ENCODE results near the gene ZBTB5.
"Not testable (repeated sequence)": the region's sequence is repeated elsewhere in the genome, so short reads cannot be mapped to it uniquely, and the experiment has no call there.

Gene ZBTB5

GRCh38 chr9:37465249-37466036 lies at the start of gene ZBTB5:
Gene ZBTB5 (minus strand): TSS chr9:37465450. CDS start chr9:37442551, 22,899 bp downstream.
- peak; percentile 94 to 99 for DNase-seq

GRCh38 chr9:37514999-37515398 lies 49.7 kb upstream of the ZBTB5 start:
- DNase-seq, result no peak

- DNase-seq, result not testable (repeated sequence)
These were observed 49.2 kb upstream of the ZBTB5 start for GRCh38 chr9:37514415-37514814.

- no peak for DNase-seq
These were observed 47.2 kb upstream of the ZBTB5 start for GRCh38 chr9:37512437-37512836.

GRCh38 chr9:37511016-37512010 lies 46.1 kb upstream of the ZBTB5 start:
- DNase-seq, result no peak

- DNase-seq, result not testable (repeated sequence)
These were observed 44.8 kb upstream of the ZBTB5 start for GRCh38 chr9:37510053-37510452.

GRCh38 chr9:37509536-37509935 lies 44.3 kb upstream of the ZBTB5 start:
- DNase-seq, result no peak

- DNase-seq, result no peak
These were observed 43.6 kb upstream of the ZBTB5 start for GRCh38 chr9:37508834-37509206.

- no peak for DNase-seq
These were observed 43.0 kb upstream of the ZBTB5 start for GRCh38 chr9:37508135-37508833.

GRCh38 chr9:37507566-37508134 lies 42.4 kb upstream of the ZBTB5 start:
- DNase-seq, result no peak

- DNase-seq, result no peak
These were observed 39.4 kb upstream of the ZBTB5 start for GRCh38 chr9:37504605-37505004.

GRCh38 chr9:37503736-37504135 lies 38.5 kb upstream of the ZBTB5 start:
- DNase-seq, result no peak

- no peak for DNase-seq
These were observed 36.8 kb upstream of the ZBTB5 start for GRCh38 chr9:37501957-37502596.

GRCh38 chr9:37499297-37499696 lies 34.0 kb upstream of the ZBTB5 start:
- no peak for DNase-seq

GRCh38 chr9:37498457-37498856 lies 33.2 kb upstream of the ZBTB5 start:
- no peak for DNase-seq

GRCh38 chr9:37497320-37497719 lies 32.1 kb upstream of the ZBTB5 start:
- DNase-seq, result no peak

GRCh38 chr9:37496020-37496419 lies 30.8 kb upstream of the ZBTB5 start:
- no peak for DNase-seq

GRCh38 chr9:37495571-37495970 lies 30.3 kb upstream of the ZBTB5 start:
- DNase-seq, result no peak

GRCh38 chr9:37491939-37492338 lies 26.7 kb upstream of the ZBTB5 start:
- DNase-seq, result no peak

- no peak for DNase-seq
These were observed 21.6 kb upstream of the ZBTB5 start for GRCh38 chr9:37486616-37487548.

- no peak for DNase-seq
These were observed 21.0 kb upstream of the ZBTB5 start for GRCh38 chr9:37486256-37486615.
